Measurements from ENCODE around the gene GALNT2. TPM values are rescaled to one million over a fixed set of nuclear protein-coding genes. Genes with fewer than 3 reads are reported as not detected.
A peak's percentile ranks its signal among the peaks of the same experiment; 100 is the strongest.

Gene GALNT2
- total RNA-seq, 1 donor from 2014 or later = 49.8 TPM

DNA sequence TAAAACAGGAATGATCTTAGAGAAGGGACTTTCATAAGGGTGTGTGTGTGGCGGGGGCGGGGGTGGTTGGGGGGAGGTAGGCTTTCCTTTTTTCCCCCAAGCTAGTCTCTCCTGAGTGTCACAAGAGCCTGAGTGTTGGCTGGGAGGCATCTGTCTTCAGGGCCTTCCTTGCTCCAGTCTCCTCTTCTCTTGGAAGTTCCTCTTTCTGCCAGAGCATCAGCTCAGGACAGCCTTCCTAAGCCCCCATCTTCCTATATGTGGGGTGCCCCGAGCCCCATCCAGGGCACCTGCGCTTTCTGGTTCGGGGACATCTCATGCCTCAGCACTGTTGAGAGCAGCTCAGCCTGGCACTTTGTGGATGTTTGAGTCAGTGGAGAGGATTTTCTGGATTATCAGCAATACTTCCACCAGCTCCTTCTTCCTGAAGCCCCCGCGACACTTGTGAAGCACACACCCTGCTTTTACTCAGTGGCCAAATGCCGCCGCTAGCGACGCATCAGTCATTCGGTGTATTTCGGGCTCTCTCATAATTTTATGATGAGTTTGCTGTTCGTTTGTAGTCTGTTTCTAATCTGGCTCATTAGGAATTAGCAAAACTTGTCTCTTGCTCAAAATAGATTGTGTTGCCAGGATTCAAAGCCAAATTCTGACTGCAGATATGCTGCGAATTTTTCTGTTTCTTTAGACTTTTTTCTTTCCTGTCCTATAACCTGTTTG is 61.7 kb downstream of the GALNT2 start:
- no peak for DNase-seq (ENCODE audit: low read depth in 2 of 2)

- DNase-seq (ENCODE audit: low read depth in 2 of 2) = no peak
Measured at GRCh38 chr1:230129341-230129740, 62.3 kb downstream of the GALNT2 start.

DNA sequence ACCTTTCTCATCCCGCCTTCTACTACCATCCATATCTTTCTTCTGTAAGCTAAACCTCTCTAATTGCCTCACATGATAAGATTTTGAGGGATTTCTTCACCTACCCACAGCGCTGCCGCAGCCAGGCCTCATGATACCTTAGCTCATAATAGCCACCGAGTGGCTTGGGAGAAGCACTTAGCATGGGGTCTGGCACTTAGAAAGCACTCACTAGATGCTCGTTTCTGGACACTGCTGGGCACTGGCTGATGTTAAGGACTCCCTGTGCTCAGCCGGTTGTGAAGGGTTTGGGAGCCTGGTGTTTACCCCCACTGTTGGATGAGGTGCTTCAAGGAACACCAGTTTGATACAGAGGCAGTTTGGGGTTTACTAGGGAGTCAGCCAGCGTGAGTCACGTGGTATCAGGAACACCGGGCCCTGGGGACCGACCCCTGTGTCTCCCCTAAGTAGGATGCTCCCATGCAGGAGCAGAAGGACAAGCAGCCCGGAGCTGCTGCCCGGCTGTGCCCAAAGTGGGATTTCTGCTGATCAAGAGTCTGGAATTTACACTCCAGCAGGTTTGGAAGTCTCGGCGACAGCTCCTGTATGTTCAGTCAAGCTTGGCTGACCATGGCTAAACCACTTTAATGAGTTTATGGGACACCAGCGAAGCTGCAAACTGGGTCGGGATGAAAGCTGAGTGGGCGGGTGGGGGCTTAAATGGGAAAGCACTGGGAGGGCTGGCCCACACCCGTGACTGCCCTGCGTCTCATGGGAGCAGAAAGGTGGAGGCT is 63.3 kb downstream of the GALNT2 start:
- DNase-seq (ENCODE audit: low read depth in 2 of 2) = no peak

DNA sequence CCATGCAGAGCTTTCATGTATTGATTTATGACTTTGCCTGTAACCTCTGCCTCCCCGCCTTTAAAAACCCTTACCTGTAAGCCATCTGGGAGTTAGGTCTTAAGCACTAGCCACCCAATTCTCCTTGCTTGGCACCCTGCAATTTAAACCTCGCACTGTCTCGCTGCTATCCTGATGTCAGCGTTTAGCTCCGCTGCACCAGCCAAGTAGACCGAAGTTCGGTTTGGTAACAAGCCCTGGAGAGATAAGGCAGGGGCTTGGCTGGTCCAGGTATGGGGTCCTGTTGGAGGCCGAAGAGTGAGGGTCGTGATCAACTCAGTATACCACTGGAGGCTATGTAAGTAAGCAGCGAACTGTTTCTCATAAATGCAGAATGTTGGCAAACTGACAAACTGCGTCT is 64.4 kb downstream of the GALNT2 start:
- DNase-seq (ENCODE audit: low read depth in 2 of 2) = no peak

- no peak for DNase-seq (ENCODE audit: low read depth in 2 of 2)
Measured at GRCh38 chr1:230132758-230133157, 65.7 kb downstream of the GALNT2 start.

GRCh38 chr1:230135726-230136125 is 68.7 kb downstream of the GALNT2 start:
- DNase-seq (ENCODE audit: low read depth in 2 of 2) = no peak

DNA sequence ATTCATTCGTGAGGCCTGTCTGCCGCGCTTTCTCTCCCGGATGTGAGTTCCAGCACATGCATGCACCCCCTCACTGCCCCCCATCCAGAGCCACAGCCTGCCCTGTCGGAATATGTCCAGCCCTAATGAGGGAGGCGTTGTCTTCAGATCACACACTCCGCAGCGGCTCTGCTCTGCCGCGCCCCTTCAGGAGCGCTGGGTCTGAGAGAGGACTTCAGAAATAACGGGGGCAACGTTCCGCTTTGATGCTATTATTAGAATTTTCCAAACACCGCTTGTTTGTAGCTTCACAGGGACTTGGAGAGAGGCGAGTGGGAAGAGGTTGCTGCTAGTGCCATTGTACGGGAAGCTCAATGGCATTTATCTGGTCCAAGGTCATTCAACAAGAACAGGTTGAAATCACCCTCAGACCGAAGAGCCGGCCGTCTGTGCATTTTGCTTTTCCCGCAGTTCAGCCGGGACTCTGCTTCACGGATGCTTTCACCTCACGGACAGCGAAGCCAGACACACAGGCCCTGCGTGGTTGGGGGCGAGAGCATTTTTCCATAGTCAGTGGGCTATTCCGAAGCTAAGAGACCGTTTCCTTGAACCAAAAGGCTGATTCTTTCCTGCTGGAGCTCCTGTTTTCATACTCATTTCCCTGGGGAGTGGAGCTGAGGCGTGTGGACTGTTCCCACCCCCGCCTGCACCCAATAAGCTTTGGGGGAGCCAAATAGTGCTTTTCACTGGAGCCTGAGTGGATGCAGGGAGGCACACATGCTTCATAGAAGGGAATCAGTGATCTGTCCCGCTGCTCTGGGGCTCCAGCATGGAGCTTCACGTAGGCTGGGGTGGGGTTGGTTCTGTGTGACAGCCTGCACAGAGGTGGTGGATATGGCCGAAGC is 69.7 kb downstream of the GALNT2 start:
- DNase-seq (ENCODE audit: low read depth in 2 of 2) = no peak

DNA sequence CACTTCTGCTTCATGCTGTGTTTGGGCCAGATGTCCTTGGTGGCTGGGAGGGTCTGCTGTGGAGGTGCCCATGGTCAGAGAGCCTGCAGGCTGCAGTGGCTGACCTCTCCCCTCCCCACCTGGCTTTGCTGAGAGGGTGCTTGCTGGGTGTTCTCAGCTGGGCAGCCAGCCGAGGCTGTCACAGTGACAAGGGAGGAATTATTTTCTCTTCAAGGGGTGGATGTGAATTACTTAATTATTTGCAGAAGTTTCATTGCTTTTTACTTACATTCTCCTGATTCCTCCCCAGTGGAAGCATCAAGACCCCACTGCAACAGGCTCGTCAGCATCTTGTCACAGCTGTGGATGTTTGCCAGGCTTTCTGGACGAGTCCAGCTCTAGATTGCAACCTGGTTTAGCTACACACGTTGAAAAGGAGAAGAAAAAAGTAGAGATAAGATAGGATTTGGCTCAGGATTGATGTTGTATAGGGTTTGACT is 70.3 kb downstream of the GALNT2 start:
- DNase-seq (ENCODE audit: low read depth in 2 of 2) = no peak

DNA sequence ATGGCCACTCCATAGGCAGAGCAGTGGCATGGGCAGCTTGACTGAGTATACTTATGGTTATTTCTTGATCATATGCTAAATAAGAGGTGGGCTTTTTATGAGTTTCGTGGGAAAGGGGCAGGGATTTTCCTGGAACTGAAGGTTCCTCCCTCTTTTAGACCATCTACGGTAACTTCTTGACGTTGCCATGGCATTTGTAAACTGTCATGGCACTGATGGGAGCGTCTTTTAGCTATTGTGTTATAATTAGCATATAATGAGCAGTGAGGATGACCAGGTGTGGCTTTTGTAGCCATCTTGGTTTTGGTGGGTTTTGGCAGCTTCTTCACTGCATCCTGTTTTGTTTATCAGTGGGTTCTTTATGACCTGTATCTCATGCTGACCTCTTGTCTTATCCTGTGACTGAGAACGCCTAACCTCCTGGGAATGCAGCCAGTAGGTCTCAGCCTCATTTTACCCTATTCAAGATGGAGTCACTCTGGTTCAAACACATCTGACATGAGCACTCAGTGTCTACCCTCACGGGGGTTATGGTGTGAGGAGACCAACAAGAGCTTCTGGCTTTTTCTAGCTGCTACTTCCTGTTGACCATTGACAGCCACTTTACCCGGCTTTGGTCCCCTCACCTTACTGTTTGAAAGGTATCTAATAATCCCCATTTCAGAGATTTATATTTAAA is 71.7 kb downstream of the GALNT2 start:
- no peak for DNase-seq (ENCODE audit: low read depth in 2 of 2)

- peak in 1 of 2 donors; percentile 30 for DNase-seq (ENCODE audit: low read depth in 2 of 2)
Measured at GRCh38 chr1:230139315-230139714, 72.3 kb downstream of the GALNT2 start.

GRCh38 chr1:230139741-230140140 is 72.7 kb downstream of the GALNT2 start:
- DNase-seq (ENCODE audit: low read depth in 2 of 2) = no peak

DNA sequence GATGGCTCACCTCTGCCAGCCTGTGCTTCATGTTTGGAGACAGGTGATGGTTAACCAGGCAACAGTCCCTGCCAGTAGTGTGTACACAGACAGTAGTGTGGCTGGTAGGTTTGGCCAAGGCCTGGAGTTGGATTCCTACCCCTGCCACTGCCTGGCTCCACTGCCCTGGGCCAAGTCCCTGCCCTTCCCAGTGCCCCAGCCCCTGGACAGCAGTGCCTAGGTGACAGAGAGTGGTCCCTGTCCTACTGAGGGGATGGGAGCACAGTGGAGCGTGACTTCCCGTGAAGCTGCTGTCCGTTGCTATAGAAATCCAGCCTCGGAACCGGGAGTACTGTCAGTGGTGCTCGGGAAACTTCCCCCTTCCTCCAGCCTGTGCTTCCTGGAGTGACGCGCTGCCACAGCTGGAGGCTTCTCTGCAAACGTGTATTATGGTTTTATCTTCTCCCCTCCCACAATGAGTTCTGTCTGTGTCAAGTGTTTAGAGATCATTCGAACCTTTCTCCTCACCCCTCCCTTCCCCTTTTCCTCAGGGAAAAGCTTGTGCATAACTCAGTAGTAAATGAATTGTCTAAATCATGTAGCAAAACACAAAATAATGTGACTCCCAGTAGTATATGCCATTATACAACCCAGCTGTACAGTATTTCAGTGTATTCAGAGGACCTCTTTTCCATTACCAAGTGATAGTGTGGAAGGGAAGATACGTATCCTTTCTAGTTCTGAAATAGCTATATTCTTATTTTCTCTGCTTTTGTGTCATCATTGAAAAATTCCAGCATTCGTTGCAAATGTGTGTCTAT is 73.4 kb downstream of the GALNT2 start:
- DNase-seq (ENCODE audit: low read depth in 2 of 2) = peak; percentile 60 to 61

DNA sequence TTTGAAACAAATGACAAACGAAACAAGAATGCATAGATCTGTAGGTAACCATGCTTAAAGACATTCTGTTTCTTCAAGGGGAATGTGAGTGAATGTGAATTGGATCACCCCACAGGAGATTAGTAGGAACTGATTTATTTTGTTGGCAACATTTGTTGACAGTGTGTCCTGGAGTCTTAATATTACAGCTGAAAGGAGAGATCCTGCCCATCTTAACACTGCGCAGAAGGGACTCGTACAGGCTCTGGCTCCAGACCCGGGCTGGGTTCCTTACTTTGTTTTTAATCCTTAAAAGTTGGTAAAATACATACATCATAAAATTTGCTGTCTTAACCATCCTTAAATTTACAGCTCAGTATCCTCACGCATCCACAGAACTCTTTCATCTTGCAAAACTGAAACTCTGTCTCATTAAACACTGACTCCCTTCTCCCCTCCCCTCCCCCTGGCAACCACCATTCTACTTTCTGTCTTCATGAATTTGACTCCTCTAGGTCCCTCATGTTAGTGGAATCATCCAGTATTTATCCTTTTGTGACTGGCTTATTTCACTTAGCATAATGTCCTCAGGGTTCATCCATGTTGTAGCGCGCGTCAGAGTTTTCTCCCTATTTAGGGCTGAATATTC is 74.1 kb downstream of the GALNT2 start:
- no peak for DNase-seq (ENCODE audit: low read depth in 2 of 2)

DNA sequence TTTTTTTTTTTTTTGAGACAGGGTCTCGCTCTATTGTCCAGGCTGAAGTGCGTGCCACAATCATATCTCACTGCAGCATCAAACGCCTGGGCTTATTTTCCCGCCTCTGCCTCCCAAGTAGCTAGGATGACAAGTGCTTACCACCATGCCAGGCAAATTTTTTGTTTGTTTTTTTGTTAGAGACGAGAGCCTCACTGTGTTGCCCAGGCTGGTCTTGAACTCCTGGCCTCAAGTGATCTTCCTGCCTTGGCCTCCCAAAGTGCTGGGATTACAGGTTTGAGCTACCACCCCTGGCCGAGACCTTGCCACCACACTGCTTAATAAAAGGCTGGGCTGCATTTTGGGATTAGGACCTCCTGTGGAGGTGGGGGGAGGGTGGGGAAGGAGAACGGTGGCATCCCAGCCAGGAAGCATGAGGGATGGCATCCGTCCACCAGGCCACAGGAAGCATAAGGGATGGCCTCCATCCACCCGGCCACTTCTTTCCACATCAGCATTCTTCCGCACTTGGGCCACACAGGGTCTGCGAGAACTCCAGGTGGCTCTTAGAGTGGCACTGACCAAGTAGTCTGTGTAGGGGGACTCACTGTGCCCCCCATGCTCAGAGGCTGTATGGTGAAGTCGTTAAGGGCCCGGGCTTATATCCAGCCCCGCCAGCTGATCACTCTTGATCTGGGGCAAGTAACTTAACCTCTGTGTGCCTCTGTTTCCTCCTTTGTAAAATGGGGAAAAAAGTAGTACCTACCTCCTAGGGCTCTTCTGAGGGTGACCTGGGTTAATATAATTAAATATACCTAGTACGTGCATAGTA is 75.0 kb downstream of the GALNT2 start:
- no peak for DNase-seq (ENCODE audit: low read depth in 2 of 2)

- DNase-seq (ENCODE audit: low read depth in 2 of 2) = no peak
Measured at GRCh38 chr1:230142608-230143210, 75.7 kb downstream of the GALNT2 start.

- no peak for DNase-seq (ENCODE audit: low read depth in 2 of 2)
Measured at GRCh38 chr1:230143534-230143933, 76.5 kb downstream of the GALNT2 start.

DNA sequence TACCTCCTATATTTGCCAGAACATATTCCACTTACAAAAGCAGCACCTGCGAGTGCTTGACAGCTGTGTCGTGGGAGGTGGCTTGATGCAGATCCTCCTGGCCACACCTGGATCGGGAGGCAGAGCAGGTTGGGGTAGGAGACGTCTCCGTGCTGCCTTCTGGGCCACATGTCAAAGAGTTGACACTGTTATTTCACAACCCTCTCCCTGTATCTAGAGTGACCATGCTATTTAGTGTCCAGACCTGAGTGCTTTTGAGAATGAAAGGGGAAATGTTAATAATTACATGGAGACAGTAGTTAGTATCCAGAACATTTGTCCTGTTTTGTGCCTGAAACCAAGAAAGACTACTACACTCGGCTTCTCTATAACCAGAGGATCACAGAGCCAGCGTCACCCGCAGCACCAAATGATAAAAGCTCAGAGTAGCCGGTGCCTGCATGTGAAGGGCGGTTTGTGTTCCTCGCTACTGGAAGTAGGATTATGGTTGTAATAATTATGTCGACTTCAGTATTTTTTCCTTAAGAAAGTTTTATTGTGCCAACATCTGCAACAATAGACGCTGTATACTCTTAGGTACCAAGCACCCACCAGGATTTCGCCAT is 77.1 kb downstream of the GALNT2 start:
- DNase-seq (ENCODE audit: low read depth in 2 of 2) = no peak

GRCh38 chr1:230144758-230145504 is 77.9 kb downstream of the GALNT2 start:
- no peak for DNase-seq (ENCODE audit: low read depth in 2 of 2)
